HepG2 (cell line): Measurements from ENCODE around the gene C1QTNF12. TPM values are rescaled to one million over a fixed set of nuclear protein-coding genes. Genes with fewer than 3 reads are reported as not detected.

Experiments used
- ARID2 ChIP-seq: sonication (generic); formaldehyde crosslinking; IDR thresholded peaks from 2 replicates; pipeline ENCODE4 v1.8.1; 2022; ENCODE audit warnings: mild to moderate bottlenecking, missing genetic modification reagents, borderline replicate concordance
- BRD4 ChIP-seq: sonication (generic); formaldehyde crosslinking; IDR thresholded peaks from 2 replicates; pipeline ENCODE4 v1.4.0; 2020; ENCODE audit warnings: missing genetic modification reagents
- FOXK2 ChIP-seq: fragments of 450-650 bp; IDR thresholded peaks from 2 replicates; pipeline ENCODE4 v1.6.1; 2016
- FOXO1 ChIP-seq: sonication (generic); formaldehyde crosslinking; IDR thresholded peaks from 2 replicates; pipeline ENCODE4 v1.4.0; 2020; ENCODE audit warnings: missing genetic modification reagents
- GFI1 ChIP-seq: sonication (generic); formaldehyde crosslinking; IDR thresholded peaks from 2 replicates; pipeline ENCODE4 v1.5.0; 2020; ENCODE audit warnings: missing genetic modification reagents, mild to moderate bottlenecking, borderline replicate concordance
- JUN ChIP-seq: sonication (generic); formaldehyde crosslinking; IDR thresholded peaks from 2 replicates; pipeline ENCODE4 v1.4.0; 2020; ENCODE audit warnings: mild to moderate bottlenecking, missing genetic modification reagents
- KDM2A ChIP-seq: sonication (generic); formaldehyde crosslinking; IDR thresholded peaks from 2 replicates; pipeline ENCODE4 v1.4.0; 2020; ENCODE audit warnings: low read depth, missing genetic modification reagents, borderline replicate concordance
- MXD4 ChIP-seq: IDR thresholded peaks from 2 replicates; pipeline ENCODE4 v1.6.1; 2016; ENCODE audit warnings: mild to moderate bottlenecking, missing biosample characterization, missing genetic modification reagents
- NR0B2 ChIP-seq: sonication (generic); formaldehyde crosslinking; IDR thresholded peaks from 2 replicates; pipeline ENCODE4 v1.4.0; 2020; ENCODE audit warnings: mild to moderate bottlenecking, missing genetic modification reagents
- PHF21A ChIP-seq: sonication (generic); formaldehyde crosslinking; IDR thresholded peaks from 2 replicates; pipeline ENCODE4 v1.5.0; 2020; ENCODE audit warnings: mild to moderate bottlenecking, missing genetic modification reagents
- TCF7 ChIP-seq: sonication (generic); IDR thresholded peaks from 2 replicates; pipeline ENCODE4 v1.6.1; 2016; ENCODE audit warnings: antibody characterized with exemption, low read depth
- U2AF2 ChIP-seq: fragments of 200-400 bp; formaldehyde crosslinking; IDR thresholded peaks from 2 replicates; pipeline ENCODE4 v1.6.1; 2017; ENCODE audit warnings: low read depth, mild to moderate bottlenecking, low read length
- ZBTB33 ChIP-seq: sonication (generic); formaldehyde crosslinking; IDR thresholded peaks from 2 replicates; pipeline ENCODE4 v1.4.0; 2020; ENCODE audit warnings: missing genetic modification reagents
- ZNF225 ChIP-seq: sonication (generic); formaldehyde crosslinking; IDR thresholded peaks from 2 replicates; pipeline ENCODE4 v1.4.0; 2020; ENCODE audit warnings: mild to moderate bottlenecking, missing genetic modification reagents
- ZNF335 ChIP-seq: sonication (generic); formaldehyde crosslinking; IDR thresholded peaks from 2 replicates; pipeline ENCODE4 v1.4.0; 2020; ENCODE audit warnings: missing genetic modification reagents
- ZNF589 ChIP-seq: sonication (generic); formaldehyde crosslinking; conservative IDR thresholded peaks from 2 replicates; pipeline ENCODE4 v1.8.0; 2022; ENCODE audit warnings: mild to moderate bottlenecking, moderate library complexity, missing genetic modification reagents
- ZNF646 ChIP-seq: sonication (generic); formaldehyde crosslinking; IDR thresholded peaks from 2 replicates; pipeline ENCODE4 v1.9.0; 2021; ENCODE audit warnings: mild to moderate bottlenecking, missing genetic modification reagents
- ZNF704 ChIP-seq: sonication (generic); formaldehyde crosslinking; IDR thresholded peaks from 2 replicates; pipeline ENCODE4 v1.8.1; 2023; ENCODE audit warnings: mild to moderate bottlenecking, inconsistent platforms, moderate library complexity, missing genetic modification reagents, borderline replicate concordance
- ZNF746 ChIP-seq: sonication (generic); formaldehyde crosslinking; IDR thresholded peaks from 2 replicates; pipeline ENCODE4 v1.8.0; 2022; ENCODE audit warnings: mild to moderate bottlenecking, missing genetic modification reagents
- ZSCAN9 ChIP-seq: IDR thresholded peaks from 2 replicates; pipeline ENCODE4 v1.6.1; 2016; ENCODE audit warnings: borderline replicate concordance
- polyA plus RNA-seq, 8 experiments: library from polyadenylated mRNA; depleted of rRNA in 3 of 8; stranded (reverse) in 7 of 8; unstranded in 1 of 8; fragments of >200 nt; fragmentation: Illumina TruSeq in 4 of 8; extraction: Trizol in 4 of 8; gene quantifications; 2 replicates each; pipeline versions ENCODE4 v1.2.1 to v1.2.3, GENCODE V29; 2011 to 2016; ENCODE audit warnings: low read depth in 4 of 8, missing spikeins in 1 of 8, mixed read lengths in 1 of 8; ENCODE audit not compliant: insufficient read depth in 1 of 8
- total RNA-seq, 5 experiments: library from RNA; depleted of rRNA; stranded (reverse); fragments of >200 nt; fragmentation: Illumina TruSeq; extraction: Trizol; gene quantifications; 2 replicates each; pipeline ENCODE4 v1.2.3, GENCODE V29; 2016; ENCODE audit warnings: low read depth in 1 of 5

Gene C1QTNF12
- total and polyA plus RNA-seq, 2 of the 13 experiments (the other 11 are each of a cell fraction or from before 2014, with no cell fraction given): 0.18 to 0.64 TPM

GRCh38 chr1:1281533-1282321, 35.2 kb upstream of the C1QTNF12 start (continued):
- TF ChIP-seq ARID2 (CRISPR knock-in tag) (peak; percentile 71; the same call in 1 of the 2 replicates), ZNF589 (no peak), ZNF646 (no peak), JUN (no peak), TCF7 (no peak), FOXO1 (CRISPR knock-in tag) (no peak), PHF21A (peak; percentile 98), U2AF2 (no peak), ZBTB33 (CRISPR knock-in tag) (peak; percentile 39; the same call in 1 of the 2 replicates), ZNF335 (CRISPR knock-in tag) (0 out of 2 replicates have a peak, but pooled peaks have one; percentile 57), ZNF746 (CRISPR knock-in tag) (peak; percentile 89), FOXK2 (no peak), NR0B2 (CRISPR knock-in tag) (no peak), ZNF225 (CRISPR knock-in tag) (0 out of 2 replicates have a peak, but pooled peaks have one; percentile 28), MXD4 (peak; percentile 30; the same call in 1 of the 2 replicates), GFI1 (CRISPR knock-in tag) (peak; percentile 68; the same call in 1 of the 2 replicates), ZNF704 (0 out of 2 replicates have a peak, but pooled peaks have one; percentile 26), BRD4 (CRISPR knock-in tag) (0 out of 2 replicates have a peak, but pooled peaks have one; percentile 4), ZSCAN9 (CRISPR knock-in tag) (peak; percentile 61; the same call in 1 of the 2 replicates), KDM2A (CRISPR knock-in tag) (peak; percentile 59; the same call in 1 of the 2 replicates)
